Stimulated activated CD4-positive, alpha-beta T cell treated with anti-CD3 and anti-CD28 coated beads, Interleukin-1b, Interleukin-23, amount 100 ng/mL, for 48 hours (primary cell): ENCODE results near the gene ADAMTS10.

Source experiments
- DNase-seq: peaks from one replicate; pipeline ENCODE4 v3.0.0-alpha.2; 2020

ADAMTS10 gene

DNA sequence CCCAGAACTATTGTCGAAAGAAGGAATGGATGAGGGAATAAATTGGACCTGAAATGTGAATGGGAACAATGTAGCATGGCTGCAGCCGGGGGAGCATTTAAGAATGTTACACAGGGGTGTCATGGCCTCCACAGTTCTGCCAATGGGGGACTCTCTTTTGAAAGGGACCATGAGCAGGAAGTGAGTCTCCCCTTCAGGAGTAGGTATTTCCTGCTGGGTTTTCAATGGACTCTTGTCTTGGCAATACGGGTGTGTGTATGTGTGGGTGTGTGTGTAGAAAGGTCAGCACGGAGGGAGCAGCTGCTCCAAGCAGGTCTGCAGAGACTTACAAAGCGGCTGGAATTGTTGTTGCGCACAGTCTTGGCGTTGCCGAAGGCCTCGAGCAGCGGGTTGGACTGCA lies 57.7 kb downstream of the ADAMTS10 start:
- DNase-seq = no peak

DNA sequence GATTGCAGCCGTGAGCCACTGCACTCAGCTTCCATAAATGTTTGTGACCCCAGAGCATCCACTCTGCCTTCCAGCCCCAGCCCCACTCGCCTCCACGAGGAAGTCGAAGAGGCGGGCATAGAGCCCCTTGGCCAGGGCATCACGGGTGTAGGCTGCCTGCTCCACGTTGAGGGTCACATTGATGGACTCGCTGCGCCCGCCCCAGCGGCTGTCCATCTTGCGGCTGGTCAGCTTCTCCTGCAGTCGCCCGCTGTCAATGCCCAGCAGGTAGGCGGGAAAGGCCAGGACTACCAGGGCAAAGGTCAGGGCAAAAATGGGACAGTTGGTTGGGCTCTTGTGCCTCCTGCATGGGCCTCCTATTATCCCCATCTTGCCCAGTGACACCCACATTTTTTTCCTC lies 60.4 kb downstream of the ADAMTS10 start:
- no peak for DNase-seq

DNA sequence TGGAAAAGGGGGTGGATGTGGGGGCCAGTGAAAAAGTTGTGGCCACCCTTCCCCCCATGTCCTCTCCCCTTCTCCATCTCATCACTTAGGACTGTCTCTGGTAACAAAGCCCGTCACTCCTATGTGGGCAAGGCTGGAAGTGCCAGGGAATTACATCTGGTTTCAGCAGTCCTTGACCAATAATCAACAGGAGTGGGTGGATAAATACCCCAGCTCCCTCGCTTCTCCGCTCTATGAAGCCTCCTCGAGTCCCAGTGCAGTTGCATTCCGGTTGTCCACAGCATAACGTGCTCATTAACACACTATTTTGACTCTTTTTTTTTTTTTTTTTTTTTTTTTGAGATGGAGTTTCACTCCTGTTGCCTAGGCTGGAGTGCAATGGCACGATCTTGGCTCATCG lies 64.8 kb downstream of the ADAMTS10 start:
- DNase-seq = no peak

DNA sequence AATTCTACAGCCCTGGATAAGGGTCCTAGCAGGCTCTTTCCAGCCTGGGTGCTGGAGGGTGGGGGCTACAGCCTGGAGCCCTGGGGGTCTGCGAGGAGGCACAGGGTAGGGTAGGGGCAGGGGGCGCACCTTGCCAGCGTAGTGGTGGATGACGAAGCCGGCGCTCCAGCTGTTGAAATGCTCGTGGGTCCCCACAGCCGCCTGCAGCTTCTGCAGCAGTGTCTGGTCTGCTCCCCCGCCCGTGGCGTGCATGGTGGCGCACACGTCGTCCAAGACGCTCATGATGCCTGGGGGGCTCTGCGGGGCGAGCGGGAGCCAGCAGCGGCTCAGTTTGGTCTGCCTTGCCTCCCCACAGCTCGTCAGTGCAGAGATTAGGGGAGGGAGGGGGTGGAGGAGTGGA lies 66.3 kb downstream of the ADAMTS10 start:
- DNase-seq = no peak

DNA sequence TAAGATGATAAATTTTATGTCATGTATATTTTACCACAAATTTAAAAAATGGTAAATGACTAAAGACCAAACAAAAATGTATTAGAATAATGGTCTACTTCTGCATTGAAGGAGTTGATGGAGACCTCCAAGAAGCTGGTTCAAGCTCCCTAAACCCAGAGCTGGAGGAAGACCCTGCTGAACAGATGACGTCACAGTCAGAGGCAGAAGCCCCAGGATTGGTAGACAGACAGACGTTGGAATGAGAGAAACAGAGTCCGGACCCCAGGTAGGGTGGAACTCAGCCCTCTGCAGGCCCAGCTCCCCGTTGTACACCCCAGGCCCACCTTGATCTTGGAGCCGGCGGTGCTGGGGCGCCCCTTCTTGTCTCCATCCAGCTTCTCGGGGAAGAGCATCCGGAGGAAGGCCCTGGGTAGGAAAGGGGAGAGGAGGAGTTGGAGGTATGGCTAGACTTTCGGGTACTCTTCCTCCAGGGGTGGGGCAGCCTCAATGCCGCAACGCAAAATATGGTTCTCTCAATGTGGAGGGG lies 70.8 kb downstream of the ADAMTS10 start:
- no peak for DNase-seq

DNA sequence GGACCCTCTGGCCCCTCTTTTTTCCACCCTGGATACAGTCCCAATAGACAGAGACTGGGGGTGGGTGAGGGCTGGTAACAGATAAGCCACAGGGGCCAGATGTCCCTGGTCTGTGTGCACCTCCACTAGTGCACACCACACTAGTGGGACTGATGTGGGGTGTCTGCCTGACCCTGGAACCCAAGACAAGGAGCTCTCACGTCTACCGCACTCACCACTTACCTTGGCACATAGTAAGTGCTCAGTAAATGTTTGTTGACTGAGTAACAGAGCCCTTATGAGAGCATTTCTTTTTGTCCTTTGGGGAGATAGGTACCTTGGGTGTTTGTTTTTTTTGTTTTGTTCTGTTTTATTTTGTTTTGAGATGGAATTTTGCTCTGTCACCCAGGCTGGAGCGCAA lies 73.4 kb downstream of the ADAMTS10 start:
- no peak for DNase-seq

DNA sequence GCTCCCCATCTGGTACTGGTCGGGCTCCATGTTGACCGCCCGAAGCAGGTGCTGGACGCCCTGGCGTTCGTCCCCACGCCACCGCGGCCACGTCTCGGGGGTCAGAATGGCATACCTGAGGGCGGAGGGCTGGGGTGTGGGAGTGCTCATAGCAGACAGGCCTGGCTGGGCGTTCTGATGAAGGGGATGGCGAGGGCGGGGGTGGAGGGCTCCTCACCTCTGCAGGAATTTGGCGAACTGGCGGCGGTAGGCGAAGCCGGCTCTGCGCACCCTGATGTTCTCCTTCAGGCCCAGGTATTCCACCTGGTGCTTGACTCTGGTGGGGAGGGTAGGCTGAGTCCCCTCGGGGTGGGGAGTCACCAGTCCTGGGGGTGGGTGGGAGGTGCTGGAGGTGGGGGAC lies 74.2 kb downstream of the ADAMTS10 start:
- no peak for DNase-seq

DNA sequence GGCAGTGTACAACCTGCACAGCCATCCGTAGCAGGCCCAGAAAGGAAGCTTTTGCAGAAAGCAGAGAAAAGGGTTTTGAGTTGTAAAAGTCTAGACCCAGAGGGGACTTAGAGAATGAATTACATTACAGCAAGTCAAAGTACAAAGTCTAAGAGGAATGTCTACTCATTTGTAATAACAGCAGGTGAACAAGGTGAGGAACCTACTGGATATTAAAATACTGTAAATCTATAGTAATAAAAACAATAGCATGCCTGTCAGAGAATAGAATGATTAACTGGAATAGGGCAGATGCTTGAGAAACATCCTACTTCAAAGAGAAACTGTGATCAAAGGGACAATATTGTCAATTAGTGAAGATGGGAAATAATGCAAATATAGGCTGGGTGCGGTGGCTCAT lies 78.3 kb downstream of the ADAMTS10 start:
- DNase-seq = no peak

DNA sequence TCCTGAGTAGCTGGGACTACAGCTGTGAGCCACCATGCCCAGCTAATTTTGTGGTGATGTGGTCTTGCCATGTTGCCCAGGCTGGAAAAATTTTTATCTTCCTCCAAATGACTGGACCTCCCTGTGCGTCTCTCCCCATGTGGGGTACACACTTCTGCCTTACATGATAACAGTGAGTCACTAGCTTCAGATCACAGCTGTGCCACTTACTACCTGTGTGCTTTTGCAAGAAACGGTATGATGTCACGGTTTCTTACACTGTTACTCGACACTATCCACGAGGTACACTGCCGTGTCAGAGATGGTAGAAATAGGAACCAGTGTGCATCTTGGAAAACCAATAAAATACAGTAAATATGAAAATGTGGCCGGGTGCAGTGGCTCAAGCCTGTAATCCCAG lies 79.0 kb downstream of the ADAMTS10 start:
- DNase-seq = no peak
